ENCODE measurements around the gene WDR38. TPM values are rescaled to one million over a fixed set of nuclear protein-coding genes. Genes with fewer than 3 reads are reported as not detected.

The WDR38 gene
- total RNA-seq, 1 experiment from 2014 or later, result not detected

DNA sequence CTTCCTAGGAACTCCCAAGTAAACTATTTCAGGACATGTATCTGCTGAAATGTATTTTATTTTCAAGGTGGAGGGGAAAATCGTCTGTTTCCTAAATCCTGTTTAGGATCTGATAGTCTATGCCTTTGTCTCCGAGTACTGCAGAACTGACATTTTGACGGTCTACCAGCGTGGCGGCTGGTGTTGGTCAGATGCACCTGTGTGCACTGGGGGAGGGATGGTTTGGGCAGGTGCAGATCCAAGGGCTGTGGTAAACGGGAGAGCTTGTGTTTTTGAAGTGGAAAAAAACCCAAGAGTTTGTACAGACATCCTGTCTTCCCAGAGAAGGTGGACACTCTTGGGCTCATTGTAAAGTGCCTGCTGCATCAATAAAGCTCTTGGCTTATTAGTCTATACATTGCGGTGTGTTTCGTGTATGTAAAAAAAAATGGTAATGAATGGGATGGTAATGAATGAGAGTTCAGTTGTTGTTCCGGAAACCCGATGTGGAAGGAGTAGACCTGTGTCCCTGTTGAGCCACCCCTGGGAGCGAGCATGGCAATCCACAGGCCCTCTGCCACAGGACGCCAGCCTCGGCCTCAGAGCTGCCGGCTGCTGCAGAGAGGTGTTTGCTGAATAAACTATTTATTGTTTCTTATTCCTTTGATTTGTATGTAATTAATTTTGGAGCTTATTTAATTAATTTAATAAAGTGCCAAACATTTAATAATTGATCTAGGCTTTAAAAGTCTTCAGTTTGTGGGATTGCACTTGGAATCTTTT lies 23.9 kb downstream of the WDR38 start:
- CTCF ChIA-PET, result no interaction called here
- in situ Hi-C loops (cut with HindIII; ENCODE audit: low pct_unique_long_range_greater_than_20kb, low sequenced_read_pairs) (no loop called here), intact Hi-C loops (cut with micrococcal nuclease; ENCODE audit: unreplicated experiment) (no loop called here)
- TF ChIP-seq POLR2AphosphoS5 (IDR thresholded peaks at IDR 0.05; ENCODE audit: low read depth, low read length), result no peak
- TF ChIP-seq, protein P1, sequence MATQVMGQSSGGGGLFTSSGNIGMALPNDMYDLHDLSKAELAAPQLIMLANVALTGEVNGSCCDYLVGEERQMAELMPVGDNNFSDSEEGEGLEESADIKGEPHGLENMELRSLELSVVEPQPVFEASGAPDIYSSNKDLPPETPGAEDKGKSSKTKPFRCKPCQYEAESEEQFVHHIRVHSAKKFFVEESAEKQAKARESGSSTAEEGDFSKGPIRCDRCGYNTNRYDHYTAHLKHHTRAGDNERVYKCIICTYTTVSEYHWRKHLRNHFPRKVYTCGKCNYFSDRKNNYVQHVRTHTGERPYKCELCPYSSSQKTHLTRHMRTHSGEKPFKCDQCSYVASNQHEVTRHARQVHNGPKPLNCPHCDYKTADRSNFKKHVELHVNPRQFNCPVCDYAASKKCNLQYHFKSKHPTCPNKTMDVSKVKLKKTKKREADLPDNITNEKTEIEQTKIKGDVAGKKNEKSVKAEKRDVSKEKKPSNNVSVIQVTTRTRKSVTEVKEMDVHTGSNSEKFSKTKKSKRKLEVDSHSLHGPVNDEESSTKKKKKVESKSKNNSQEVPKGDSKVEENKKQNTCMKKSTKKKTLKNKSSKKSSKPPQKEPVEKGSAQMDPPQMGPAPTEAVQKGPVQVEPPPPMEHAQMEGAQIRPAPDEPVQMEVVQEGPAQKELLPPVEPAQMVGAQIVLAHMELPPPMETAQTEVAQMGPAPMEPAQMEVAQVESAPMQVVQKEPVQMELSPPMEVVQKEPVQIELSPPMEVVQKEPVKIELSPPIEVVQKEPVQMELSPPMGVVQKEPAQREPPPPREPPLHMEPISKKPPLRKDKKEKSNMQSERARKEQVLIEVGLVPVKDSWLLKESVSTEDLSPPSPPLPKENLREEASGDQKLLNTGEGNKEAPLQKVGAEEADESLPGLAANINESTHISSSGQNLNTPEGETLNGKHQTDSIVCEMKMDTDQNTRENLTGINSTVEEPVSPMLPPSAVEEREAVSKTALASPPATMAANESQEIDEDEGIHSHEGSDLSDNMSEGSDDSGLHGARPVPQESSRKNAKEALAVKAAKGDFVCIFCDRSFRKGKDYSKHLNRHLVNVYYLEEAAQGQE (IDR thresholded peaks at IDR 0.05; ENCODE audit: insufficient read depth in 1 of 2, low read depth in 2 of 2, low read length in 1 of 2), result no peak
- TF ChIP-seq TCF7L2 (IDR thresholded peaks at IDR 0.05; ENCODE audit: low read depth, low read length), result no peak
- TF ChIP-seq, protein P2, sequence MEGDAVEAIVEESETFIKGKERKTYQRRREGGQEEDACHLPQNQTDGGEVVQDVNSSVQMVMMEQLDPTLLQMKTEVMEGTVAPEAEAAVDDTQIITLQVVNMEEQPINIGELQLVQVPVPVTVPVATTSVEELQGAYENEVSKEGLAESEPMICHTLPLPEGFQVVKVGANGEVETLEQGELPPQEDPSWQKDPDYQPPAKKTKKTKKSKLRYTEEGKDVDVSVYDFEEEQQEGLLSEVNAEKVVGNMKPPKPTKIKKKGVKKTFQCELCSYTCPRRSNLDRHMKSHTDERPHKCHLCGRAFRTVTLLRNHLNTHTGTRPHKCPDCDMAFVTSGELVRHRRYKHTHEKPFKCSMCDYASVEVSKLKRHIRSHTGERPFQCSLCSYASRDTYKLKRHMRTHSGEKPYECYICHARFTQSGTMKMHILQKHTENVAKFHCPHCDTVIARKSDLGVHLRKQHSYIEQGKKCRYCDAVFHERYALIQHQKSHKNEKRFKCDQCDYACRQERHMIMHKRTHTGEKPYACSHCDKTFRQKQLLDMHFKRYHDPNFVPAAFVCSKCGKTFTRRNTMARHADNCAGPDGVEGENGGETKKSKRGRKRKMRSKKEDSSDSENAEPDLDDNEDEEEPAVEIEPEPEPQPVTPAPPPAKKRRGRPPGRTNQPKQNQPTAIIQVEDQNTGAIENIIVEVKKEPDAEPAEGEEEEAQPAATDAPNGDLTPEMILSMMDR (IDR thresholded peaks at IDR 0.05), result no peak
- TF ChIP-seq SIN3A (IDR thresholded peaks at IDR 0.05; ENCODE audit: borderline replicate concordance, insufficient read depth, low read depth, low read length), result no peak
- Histone ChIP-seq H3K4me1 (ENCODE audit: control insufficient read depth, insufficient read depth, low read length) (peaks cover 3% of the 10 kb centered on the region; the same call in 1 of the 2 replicates), H3K27me3 (ENCODE audit: control insufficient read depth, insufficient read depth, low read length) (no peaks in the 10 kb centered on the region), H3K9me3 (ENCODE audit: control insufficient read depth, insufficient read depth, low read depth, low read length) (no peaks in the 10 kb centered on the region), H3K36me3 (ENCODE audit: control insufficient read depth, insufficient read depth, low read length) (peaks cover 3% of the 10 kb centered on the region; the same call in 1 of the 2 replicates), H3K27ac (ENCODE audit: low read length) (no peak overlapping the region), H3K4me3 (ENCODE audit: low read depth in 2 of 2, low read length in 2 of 2) (no peak overlapping the region)
- POLR2A ChIA-PET, result interaction anchor here (0.7 kb wide), 1 partner anchor 12 kb away, joined by 3 read pairs; no protein-coding TSS in a partner anchor
- BruUV-seq (replicated peaks), result TSS peak; percentile 68
- ATAC-seq (no peak), DNase-seq (ENCODE audit: low read depth, low spot score) (no peak)

DNA sequence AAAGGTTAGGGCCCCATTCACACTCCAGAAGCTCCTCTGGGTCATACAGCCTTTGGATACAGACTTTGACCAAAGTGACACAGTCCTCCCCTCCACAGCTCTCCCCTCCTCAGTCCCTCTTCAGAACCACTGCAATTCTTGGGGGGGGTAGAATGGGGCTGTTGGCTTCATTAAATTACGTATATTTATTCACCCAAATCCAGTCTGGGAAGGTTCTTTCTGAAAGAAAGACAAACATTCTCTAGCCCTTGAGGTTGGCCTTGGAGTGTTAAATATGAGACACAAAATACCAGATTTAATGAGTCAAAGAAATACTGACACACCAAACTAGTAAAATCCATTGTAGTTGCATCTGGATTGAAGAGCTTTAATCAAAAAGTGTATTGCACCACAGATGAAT lies 24.8 kb downstream of the WDR38 start:
- ChIA-PET POLR2A (interaction anchor here (0.7 kb wide), 1 partner anchor 11 kb away, joined by 3 read pairs; no protein-coding TSS in a partner anchor), CTCF (no interaction called here)
- no peaks in the 10 kb centered on the region for H3K27me3 ChIP-seq (ENCODE audit: control insufficient read depth, insufficient read depth, low read length)
- H3K9me3 ChIP-seq (ENCODE audit: control insufficient read depth, insufficient read depth, low read depth, low read length), result no peaks in the 10 kb centered on the region
- ATAC-seq (no peak), DNase-seq (ENCODE audit: low read depth, low spot score) (no peak)
- BruUV-seq (replicated peaks), result no TSS peak
- peaks cover 3% of the 10 kb centered on the region; the same call in 1 of the 2 replicates for H3K4me1 ChIP-seq (ENCODE audit: control insufficient read depth, insufficient read depth, low read length)
- intact Hi-C loops (cut with micrococcal nuclease; ENCODE audit: unreplicated experiment), result no loop called here
- TF ChIP-seq, protein P2 (IDR thresholded peaks at IDR 0.05), result no peak
- TF ChIP-seq TCF7L2 (IDR thresholded peaks at IDR 0.05; ENCODE audit: low read depth, low read length) (no peak), SIN3A (IDR thresholded peaks at IDR 0.05; ENCODE audit: borderline replicate concordance, insufficient read depth, low read depth, low read length) (no peak), POLR2AphosphoS5 (IDR thresholded peaks at IDR 0.05; ENCODE audit: low read depth, low read length) (no peak)
- TF ChIP-seq, protein P1 (IDR thresholded peaks at IDR 0.05; ENCODE audit: insufficient read depth in 1 of 2, low read depth in 2 of 2, low read length in 1 of 2), result no peak
- no peak overlapping the region for H3K27ac ChIP-seq (ENCODE audit: low read length)
- H3K36me3 ChIP-seq (ENCODE audit: control insufficient read depth, insufficient read depth, low read length), result peaks cover under 1% of the 10 kb centered on the region; the same call in 1 of the 2 replicates
- in situ Hi-C loops (cut with HindIII; ENCODE audit: low pct_unique_long_range_greater_than_20kb, low sequenced_read_pairs), result no loop called here
- no peak overlapping the region for H3K4me3 ChIP-seq (ENCODE audit: low read depth in 2 of 2, low read length in 2 of 2)

All from Panc1 (cell line).